ENCODE measurements around the gene PSMG3.
"Not testable (repeated sequence)": the region's sequence is repeated elsewhere in the genome, so short reads cannot be mapped to it uniquely, and the experiment has no call there.

PSMG3 gene

DNA sequence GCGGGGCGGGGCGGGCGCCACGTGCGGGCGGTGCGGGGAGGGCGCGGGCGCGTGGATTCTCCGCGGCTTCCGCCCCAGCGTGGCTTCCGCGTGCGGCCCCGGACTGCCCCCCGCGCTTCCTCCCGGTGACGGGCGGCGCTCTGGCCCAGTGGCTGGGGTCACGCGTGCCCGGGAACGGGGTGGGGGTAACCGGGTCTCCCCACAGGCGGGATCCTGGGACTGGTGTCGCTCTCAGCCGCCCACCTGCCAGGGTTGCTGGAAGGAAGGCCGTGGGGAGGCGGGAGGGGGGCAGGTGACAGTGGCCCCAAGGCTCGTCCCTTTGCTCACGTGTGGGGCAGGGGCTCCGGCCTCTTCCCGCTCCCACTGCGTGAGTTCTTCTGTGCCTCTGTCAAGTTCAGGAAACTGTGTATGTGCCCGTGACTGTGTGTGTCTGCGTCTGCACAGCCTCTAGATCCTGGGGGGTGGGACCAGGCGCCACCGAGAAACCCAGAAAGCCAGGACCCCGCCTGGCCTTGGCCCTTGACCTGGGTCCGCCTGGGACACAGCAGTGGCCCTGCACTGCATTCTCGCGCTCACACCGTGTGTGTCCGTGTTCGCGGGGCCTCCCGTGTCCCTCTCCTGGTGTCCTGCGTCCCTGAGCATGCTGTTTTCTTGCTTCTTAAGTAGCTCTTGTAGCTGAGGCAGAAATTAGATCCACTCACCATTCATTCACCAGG, 38.4 kb downstream of the PSMG3 start:
- peak; percentile 51 for DNase-seq

DNA sequence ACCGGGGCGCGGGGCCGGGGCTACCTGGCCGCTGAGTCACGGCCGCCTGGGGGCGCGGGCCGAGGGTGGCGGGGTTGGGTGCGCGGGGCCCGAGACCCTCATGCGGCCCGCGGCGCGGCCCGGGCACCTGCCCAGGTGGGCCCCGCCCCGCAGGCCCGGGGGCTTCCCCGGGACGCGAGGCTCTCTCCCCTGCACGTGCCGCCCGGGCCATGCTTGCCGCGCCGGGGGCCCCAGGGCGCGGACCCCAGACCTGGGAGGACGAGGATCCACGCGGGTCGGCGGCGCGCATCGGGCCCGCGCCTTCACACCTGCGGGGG, 38.9 kb downstream of the PSMG3 start:
- no peak for DNase-seq

DNA sequence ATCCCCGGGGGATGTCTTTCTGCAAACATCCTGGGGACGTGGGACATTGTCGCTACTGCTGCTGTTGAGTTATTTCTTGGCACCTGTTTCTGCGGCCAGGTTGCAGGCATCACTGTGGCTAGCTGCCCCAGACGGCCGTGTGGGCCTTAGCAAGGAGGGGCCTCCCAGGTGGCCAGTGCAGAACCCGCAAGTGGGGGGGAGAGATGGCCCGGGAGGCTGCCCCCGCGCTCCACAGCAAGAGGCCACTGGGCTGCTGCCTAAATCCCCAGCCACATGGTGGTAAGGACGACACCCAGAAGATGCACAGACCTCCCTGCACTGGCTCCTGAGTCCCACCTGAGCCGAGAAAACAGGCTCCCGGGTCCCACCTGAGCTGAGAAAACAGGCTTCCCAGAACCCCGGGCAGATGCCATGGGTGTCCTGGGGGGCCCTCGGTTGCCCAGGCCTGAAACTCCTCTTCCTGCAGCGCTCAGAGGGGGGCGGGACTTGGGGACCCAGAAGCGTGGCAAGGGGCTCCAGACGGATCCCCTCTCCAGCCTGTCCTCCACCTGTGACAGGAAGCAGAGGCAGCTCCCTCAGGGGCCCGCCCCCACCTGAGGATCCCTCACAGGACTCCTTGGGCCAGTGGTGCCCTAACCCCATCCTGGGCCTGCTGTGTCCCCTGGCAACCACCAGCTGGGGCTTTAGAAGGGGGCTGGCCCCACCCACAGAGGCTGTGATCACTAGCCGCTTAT, 40.3 kb downstream of the PSMG3 start:
- DNase-seq, result no peak

DNA sequence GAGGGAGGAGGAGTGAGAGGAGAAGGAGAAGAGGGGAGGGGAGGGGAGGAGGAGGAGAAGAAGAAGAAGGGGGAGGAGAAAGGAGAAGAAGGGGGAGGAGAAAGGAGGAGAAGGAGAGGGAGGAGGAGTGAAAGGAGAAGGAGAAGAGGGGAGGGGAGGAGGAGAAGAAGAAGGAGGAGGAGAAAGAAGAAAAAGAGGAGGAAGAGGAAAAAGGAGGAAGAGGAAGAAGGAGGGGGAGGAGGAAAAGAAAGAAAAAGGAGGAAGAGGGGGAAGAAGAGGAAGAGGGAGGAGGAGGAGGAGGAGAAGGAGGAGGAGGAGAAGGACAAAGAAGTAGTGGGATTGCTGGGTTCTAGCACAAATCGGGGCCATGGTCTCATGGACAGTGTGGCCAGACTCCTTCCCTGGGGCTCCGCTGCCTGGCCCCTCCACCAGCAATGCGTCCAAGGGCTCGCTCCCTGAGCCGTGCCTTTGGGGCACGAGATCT, 43.5 kb downstream of the PSMG3 start:
- DNase-seq, result no peak

DNA sequence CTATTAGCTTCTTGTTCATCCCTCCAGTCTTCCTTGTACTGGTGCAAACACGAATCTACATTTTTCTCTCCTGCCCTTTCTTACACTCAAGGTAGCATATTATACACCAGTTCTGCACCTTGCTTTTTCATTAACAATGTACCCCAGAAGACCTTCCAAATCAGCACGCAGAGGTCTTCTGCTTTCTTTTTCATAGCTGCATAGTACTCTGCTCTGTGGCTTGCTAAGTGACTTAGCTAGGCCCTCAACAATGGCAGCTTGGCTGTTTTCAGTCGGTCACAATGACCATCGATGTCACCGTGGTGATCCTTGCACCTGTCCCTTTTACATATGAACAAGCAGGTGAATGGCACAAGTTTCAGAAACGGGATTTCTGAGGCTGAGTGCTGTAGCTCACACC, 44.4 kb downstream of the PSMG3 start:
- DNase-seq, result no peak

DNA sequence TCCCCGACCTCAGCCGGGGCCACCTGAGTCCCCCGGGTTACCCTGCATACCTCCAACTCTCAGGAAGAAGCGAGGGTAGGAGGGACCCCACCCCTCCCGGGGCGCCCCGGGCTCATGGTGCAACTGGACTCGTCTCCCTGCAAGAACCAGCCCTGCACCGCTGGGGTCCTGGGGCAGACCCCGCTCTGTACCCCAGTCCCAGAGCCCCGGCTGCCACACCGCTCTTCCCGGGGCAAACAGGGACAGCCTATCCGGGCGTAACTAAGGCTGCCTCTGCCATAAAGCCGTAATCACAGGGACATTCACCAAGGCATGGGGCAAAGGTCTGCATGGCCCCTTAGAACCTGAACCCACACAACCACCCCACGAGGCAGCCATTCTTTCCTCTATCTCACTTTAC, 46.0 kb downstream of the PSMG3 start:
- DNase-seq, result no peak

DNA sequence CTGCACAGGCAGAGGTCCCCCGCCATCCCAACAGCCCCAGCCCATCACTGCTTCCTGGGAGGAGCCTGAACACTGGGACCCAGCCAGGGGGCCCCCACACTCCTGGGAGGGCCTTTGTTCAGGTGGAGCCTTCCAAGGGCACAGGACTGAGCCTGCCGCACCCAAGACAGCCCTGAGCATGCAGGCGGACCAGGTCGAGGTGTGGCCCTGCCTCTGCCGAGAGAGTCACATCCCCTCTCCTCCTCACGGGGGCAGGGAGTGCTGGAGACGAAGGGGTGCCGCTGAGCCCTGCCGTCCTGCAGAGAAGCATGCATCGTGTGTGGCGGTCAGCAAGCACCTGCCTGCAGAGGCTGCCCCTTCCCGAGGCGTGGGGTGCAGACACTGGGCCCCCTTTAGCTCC, 46.6 kb downstream of the PSMG3 start:
- DNase-seq, result no peak

DNA sequence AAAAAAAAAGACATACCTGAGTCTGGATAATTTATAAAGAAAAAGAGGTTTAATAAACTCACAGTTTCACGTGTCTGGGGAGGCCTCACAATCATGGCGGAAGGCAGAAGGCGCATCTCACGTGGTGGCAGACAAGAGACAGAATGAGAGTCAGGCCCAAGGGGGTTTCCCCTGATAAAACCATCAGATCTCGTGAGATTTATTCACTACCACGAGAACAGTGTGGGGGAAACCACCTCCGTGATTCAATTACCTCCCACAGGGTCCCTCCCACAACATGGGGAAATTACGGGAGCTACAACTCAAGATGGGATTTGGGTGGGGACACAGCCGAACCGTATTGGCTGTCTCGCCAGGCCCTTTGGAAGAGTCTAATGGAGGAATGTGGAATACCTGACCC, 48.4 kb downstream of the PSMG3 start:
- no peak for DNase-seq

DNA sequence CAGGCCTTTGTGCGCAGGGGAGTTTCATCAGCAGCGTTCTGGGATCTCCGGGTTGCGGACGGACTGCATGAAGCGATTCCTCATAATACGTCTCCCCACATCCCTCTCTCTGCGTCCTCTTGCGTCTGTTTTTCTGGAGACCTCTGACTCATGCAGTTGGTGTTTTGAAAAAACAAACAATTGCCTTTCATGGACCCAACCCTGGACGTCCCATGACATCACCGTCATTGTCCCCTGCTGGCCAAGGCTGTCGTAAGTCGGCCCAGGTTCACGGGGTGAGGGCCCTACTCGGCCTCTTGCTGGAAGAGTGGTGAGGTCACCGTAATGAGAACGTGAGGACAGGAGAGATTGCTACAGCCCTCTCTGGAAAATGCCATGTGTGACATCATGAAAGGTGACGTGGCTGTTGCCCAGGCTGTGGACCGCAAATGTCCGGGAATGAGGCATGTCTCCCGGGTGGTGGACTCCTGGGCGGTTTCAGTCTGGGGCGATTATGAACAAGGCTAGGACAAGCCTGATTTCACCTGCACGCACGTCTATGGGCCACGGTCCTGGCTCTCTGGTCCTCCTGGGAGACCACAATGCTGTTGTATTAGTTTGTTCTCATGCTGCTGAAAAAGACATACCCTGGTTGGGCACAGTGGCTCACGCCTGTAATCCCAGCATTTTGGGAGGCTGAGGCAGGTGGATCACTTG, 49.1 kb downstream of the PSMG3 start:
- DNase-seq, result no peak

DNA sequence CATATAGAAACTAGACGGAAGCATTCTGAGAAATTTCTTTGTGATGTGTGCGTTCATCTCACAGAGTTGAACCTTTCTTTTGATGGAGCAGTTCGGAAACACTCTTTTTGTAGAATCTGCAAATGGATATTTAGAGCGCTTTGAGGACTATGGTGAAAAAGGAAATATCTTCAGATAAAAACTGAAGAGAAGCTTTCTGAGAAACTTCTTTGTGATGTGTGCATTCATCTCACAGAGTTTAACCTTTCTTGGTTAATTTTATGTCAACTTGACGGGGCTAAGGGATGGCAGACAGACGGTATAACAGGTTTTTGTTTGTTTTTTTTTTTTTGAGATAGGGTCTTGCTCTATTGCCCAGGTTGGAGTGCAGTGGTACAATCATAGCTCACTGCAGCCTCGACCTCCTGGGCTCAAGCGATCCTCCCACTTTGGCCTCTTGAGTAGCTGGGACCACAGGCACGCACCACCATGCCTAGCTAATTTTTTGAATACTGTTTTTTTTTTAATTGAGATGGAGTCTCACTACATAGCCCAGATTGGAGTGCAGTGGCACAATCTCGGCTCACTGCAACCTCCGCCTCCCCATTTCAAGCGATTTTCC, 50.4 kb downstream of the PSMG3 start:
- not testable (repeated sequence) for DNase-seq

All from NCI-H2029 (cell line).